GM18505 (cell line): Measurements from ENCODE around the gene IL19.
"Not testable (repeated sequence)": the region's sequence is repeated elsewhere in the genome, so short reads cannot be mapped to it uniquely, and the experiment has no call there.

Source experiments
- ATAC-seq: cut with Tn5 transposase; IDR thresholded peaks from one replicate; pipeline ENCODE4 v1.9.1; 2021; ENCODE audit not compliant: unreplicated experiment
- POLR2A ChIP-seq: IDR thresholded peaks from 4 replicates; pipeline ENCODE4 v1.6.1; 2011; ENCODE audit warnings: borderline replicate concordance; ENCODE audit not compliant: insufficient read depth, insufficient read length; ENCODE audit errors: extremely low read depth

Gene IL19

GRCh38 chr1:206847946-206848345 lies 77.4 kb downstream of the IL19 start:
- no peak for ATAC-seq

DNA sequence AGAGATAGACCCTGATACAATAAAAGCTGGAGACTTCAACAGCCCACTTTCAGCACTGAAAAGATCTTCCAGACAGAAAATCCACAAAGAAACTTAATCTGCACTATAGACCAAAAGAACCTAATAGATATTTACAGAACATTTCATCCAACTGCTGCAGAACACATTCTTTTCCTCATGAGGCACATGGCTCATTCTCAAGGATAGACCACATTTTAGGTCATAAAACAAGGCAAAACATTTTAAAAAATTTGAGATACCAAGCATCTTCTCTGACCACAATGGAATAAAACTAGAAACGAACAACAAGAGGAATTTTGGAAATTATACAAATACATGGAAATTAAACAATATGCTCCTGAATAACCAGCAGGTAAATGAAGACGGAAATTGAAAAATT lies 79.8 kb downstream of the IL19 start:
- TF ChIP-seq POLR2A, result no peak
- ATAC-seq, result no peak

More at GRCh38 chr1:206847946-206848345, 77.4 kb downstream of the IL19 start:
- no peak for TF ChIP-seq POLR2A

DNA sequence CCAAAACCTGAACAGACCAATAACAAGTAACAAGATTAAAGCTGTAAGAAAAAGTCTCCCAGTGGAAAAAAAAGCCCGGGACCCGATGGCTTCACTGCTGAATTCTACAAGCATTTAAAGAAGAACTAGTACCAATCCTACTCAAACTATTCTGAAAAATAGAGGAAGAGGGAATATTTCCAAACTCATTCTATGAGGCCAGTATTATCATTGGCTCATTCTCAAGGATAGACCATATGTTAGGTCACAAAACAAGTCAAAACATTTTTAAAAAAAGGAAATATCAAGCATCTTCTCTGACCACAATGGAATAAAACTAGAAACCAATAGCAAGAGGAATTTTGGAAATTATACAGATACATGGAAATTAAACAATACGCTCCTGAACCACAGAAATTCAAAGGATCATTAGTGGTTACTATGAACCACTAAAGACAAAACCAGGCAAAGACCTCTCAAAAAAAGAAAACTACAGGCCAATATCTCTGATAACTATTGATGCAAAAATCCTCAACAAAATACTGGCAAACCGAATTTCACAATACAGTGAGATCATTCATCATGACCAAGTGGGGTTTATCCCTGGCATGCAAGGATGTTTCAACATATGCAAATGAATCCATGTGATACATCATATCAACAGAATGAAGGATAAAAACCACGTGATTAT lies 80.9 kb downstream of the IL19 start:
- TF ChIP-seq POLR2A, result no peak
- no peak for ATAC-seq

- not testable (repeated sequence) for ATAC-seq
Observed at GRCh38 chr1:206852662-206853061, 82.1 kb downstream of the IL19 start.

- ATAC-seq, result not testable (repeated sequence)
Observed at GRCh38 chr1:206853696-206854095, 83.1 kb downstream of the IL19 start.

GRCh38 chr1:206854401-206855129 lies 84.0 kb downstream of the IL19 start:
- ATAC-seq, result no peak
- no peak for TF ChIP-seq POLR2A

- ATAC-seq, result no peak
Observed at GRCh38 chr1:206855859-206856258, 85.3 kb downstream of the IL19 start.

DNA sequence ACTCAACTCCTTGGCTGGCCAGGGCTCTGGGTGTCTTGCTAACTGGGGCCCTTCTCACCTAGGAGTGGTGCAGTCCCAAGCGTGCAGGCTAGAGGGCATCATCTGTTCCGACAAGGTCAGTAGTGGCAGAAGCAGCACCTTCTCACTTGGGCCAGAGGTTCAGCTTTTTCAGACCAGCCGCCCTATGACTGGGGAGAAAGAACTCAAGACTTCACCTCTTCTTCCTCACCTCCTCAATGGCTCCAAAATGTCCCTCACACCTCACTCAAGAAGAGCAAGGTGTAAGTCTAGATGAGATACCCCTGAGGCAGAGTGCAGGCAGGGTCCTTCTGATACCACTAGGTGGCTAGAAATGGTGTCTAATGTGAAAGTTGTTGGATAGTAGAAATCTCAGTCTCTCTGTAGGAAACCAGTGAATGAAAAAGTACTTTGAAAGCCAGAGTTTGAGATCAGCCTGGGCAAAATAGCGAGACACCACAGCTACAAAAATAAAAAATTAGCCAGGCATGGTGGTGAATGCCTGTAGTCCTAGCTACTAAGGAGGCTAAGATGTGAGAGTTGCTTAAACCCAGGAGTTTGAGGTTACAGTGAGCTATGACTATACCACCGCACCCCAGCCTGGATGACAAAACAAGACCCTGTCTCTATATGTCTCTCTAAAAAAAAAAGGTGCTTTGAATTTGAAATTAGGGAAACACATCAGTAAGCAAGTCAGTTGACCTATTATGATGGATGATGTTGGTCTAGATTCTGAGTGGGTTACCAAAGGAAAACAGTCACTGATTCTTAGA lies 86.3 kb downstream of the IL19 start:
- no peak for TF ChIP-seq POLR2A
- no peak for ATAC-seq

More at GRCh38 chr1:206855859-206856258, 85.3 kb downstream of the IL19 start:
- TF ChIP-seq POLR2A, result no peak

GRCh38 chr1:206859082-206859521 lies 88.5 kb downstream of the IL19 start:
- no peak for TF ChIP-seq POLR2A
- ATAC-seq, result no peak

GRCh38 chr1:206860165-206860564 lies 89.6 kb downstream of the IL19 start:
- no peak for ATAC-seq
- TF ChIP-seq POLR2A, result no peak

GRCh38 chr1:206863266-206863665 lies 92.7 kb downstream of the IL19 start:
- TF ChIP-seq POLR2A, result no peak
- no peak for ATAC-seq

GRCh38 chr1:206864939-206865671 lies 94.5 kb downstream of the IL19 start, which contains the start of gene IL20:
Gene IL20 (plus strand): TSS chr1:206865623. CDS start chr1:206865853, 230 bp downstream.
- ATAC-seq, result no peak
- TF ChIP-seq POLR2A, result no peak

DNA sequence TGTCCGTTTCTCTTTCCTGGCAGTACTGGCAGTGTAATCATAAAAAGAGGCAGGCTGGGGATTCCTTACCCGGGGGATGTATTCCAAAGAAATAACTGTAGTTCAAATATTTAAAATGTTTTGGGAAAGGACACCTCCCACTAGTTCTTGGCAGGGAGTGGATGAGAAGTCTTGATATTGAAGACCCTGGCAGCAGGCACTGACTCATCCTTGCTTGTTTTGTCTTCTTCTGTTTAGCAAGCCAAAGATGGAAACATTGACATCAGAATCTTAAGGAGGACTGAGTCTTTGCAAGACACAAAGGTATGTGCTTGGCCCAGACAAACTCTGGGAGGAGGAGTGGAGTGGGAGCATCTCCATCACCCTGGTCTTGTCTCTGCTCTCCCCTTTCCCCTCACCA lies 95.5 kb downstream of the IL19 start:
- ATAC-seq, result no peak

More for the DNA sequence above, 95.5 kb downstream of the IL19 start:
- TF ChIP-seq POLR2A, result no peak
